Endothelial cell of umbilical vein (primary cell): Measurements from ENCODE around the gene MMD. TPM values are rescaled to one million over a fixed set of nuclear protein-coding genes. Genes with fewer than 3 reads are reported as not detected.

ENCODE experiments used
- BruUV-seq: library from RNA; stranded (reverse); fragments of 400-500 nt; replicated peaks from 2 replicates; lab custom pipeline; 2021; lab: Mats Ljungman, UMichigan
- CTCF ChIA-PET: fragments of 300-600, 350-600 bp; sonication (Branson Sonifier 250); formaldehyde crosslinking; loops from one replicate; lab custom pipeline; 2021; ENCODE audit warnings: antibody characterized with exemption, inconsistent platforms; lab: Charles Lee
- POLR2A ChIA-PET: fragments of 300-600, 350-600 bp; sonication (Branson Sonifier 250); formaldehyde crosslinking; loops from one replicate; lab custom pipeline; 2021; ENCODE audit warnings: antibody characterized with exemption, inconsistent platforms; lab: Charles Lee
- DNase-seq: peaks from one replicate; pipeline ENCODE4 v3.0.0-alpha.2; 2011; ENCODE audit warnings: low read depth, low spot score
- FAIRE-seq: peaks from 2 replicates; lab custom pipeline; 2011; peaks lifted over from hg19 to GRCh38; lab: Jason Lieb, UNC
- H2AFZ ChIP-seq: 2 replicates; pipeline ENCODE4 v1.6.0; 2012; ENCODE audit warnings: low read depth, low read length, control low read depth, inconsistent platforms
- H3K27ac ChIP-seq: 2 replicates; pipeline ENCODE4 v1.5.1; 2011; ENCODE audit warnings: low read depth, mild to moderate bottlenecking, control low read depth, low read length, moderate library complexity; ENCODE audit not compliant: insufficient read depth
- H3K27me3 ChIP-seq, 2 experiments: 2 replicates each; pipeline versions ENCODE4 v1.6.0 to v1.6.1; 2011; ENCODE audit warnings: low read length in 2 of 2, mixed read lengths in 1 of 2; ENCODE audit not compliant: control insufficient read depth in 2 of 2, insufficient read depth in 2 of 2
- H3K36me3 ChIP-seq, 2 experiments: 2 replicates in 1 of 2; 3 replicates in 1 of 2; pipeline ENCODE4 v1.5.1; 2011; ENCODE audit warnings: low read length in 2 of 2, mild to moderate bottlenecking in 1 of 2, moderate library complexity in 1 of 2; ENCODE audit not compliant: control insufficient read depth in 2 of 2, insufficient read depth in 2 of 2; ENCODE audit errors: extremely low read depth in 1 of 2
- H3K4me1 ChIP-seq: 3 replicates; pipeline ENCODE4 v1.5.1; 2011; ENCODE audit warnings: mild to moderate bottlenecking, low read length; ENCODE audit not compliant: control insufficient read depth, insufficient read depth; ENCODE audit errors: extremely low read depth
- H3K4me2 ChIP-seq: 2 replicates; pipeline ENCODE4 v1.6.1; 2011; ENCODE audit warnings: low read length, control low read depth, mixed read lengths; ENCODE audit not compliant: insufficient read depth
- H3K4me3 ChIP-seq, 3 experiments: fragments of 200-600 bp in 1 of 3; sonication (generic), shearing (Covaris generic) in 1 of 3; replicated peaks in 1 of 3; 2 replicates each; pipeline ENCODE4 v1.5.1; 2011 to 2016; ENCODE audit warnings: control low read depth in 3 of 3, low read length in 3 of 3, mild to moderate bottlenecking in 2 of 3, inconsistent platforms in 1 of 3, low read depth in 1 of 3, moderate library complexity in 1 of 3; ENCODE audit not compliant: insufficient read depth in 1 of 3
- H3K79me2 ChIP-seq: 2 replicates; pipeline ENCODE4 v1.6.0; 2012; ENCODE audit warnings: low read length, inconsistent platforms; ENCODE audit not compliant: control insufficient read depth, insufficient read depth
- H3K9ac ChIP-seq: replicated peaks from 2 replicates; pipeline ENCODE3; 2011; ENCODE audit warnings: low read length, control low read depth; ENCODE audit not compliant: insufficient read depth; ENCODE audit errors: extremely low read depth
- H3K9me1 ChIP-seq: replicated peaks from 3 replicates; pipeline ENCODE4 v1.6.0; 2011; ENCODE audit warnings: mild to moderate bottlenecking, low read length; ENCODE audit not compliant: control insufficient read depth, insufficient read depth; ENCODE audit errors: extremely low read depth
- H3K9me3 ChIP-seq: replicated peaks from 2 replicates; pipeline ENCODE4 v1.5.1; 2012; ENCODE audit warnings: low read length, inconsistent platforms; ENCODE audit not compliant: control insufficient read depth, insufficient read depth
- H4K20me1 ChIP-seq: replicated peaks from 2 replicates; pipeline ENCODE3; 2011; ENCODE audit warnings: mild to moderate bottlenecking, low read length; ENCODE audit not compliant: control insufficient read depth, insufficient read depth; ENCODE audit errors: extremely low read depth
- EZH2 ChIP-seq: IDR thresholded peaks from 2 replicates; pipeline ENCODE4 v1.6.1; 2012; ENCODE audit warnings: borderline replicate concordance, low read depth, mild to moderate bottlenecking, moderate library complexity, low read length, inconsistent platforms; ENCODE audit not compliant: severe bottlenecking
- FOS ChIP-seq: IDR thresholded peaks from 2 replicates; pipeline ENCODE4 v1.6.1; 2011; ENCODE audit warnings: mild to moderate bottlenecking, low read length, moderate library complexity, borderline replicate concordance; ENCODE audit not compliant: insufficient read depth
- GATA2 ChIP-seq: IDR thresholded peaks from 2 replicates; pipeline ENCODE4 v1.7.0; 2011; ENCODE audit warnings: low read depth, mild to moderate bottlenecking, moderate library complexity, mixed read lengths, low read length; ENCODE audit not compliant: insufficient read length, insufficient read depth
- JUN ChIP-seq: IDR thresholded peaks from 2 replicates; pipeline ENCODE4 v1.6.1; 2011; ENCODE audit warnings: borderline replicate concordance, low read depth; ENCODE audit not compliant: insufficient read length, insufficient read depth
- MYC ChIP-seq: IDR thresholded peaks from one replicate; pipeline ENCODE4 v1.6.1; 2011; ENCODE audit warnings: mild to moderate bottlenecking, low read depth, low read length
- POLR2A ChIP-seq: IDR thresholded peaks from 2 replicates; pipeline ENCODE4 v1.6.1; 2012; ENCODE audit warnings: low read depth, mild to moderate bottlenecking, control low read depth, low read length
- POLR2AphosphoS5 ChIP-seq: IDR thresholded peaks from 2 replicates; pipeline ENCODE4 v1.6.1; 2012; ENCODE audit warnings: low read depth, mild to moderate bottlenecking, control low read depth, low read length, moderate library complexity; ENCODE audit not compliant: insufficient read depth
- dilution Hi-C: fragments of 300-500 bp; cut with MboI; formaldehyde crosslinking; loops from one replicate; pipeline ENCODE4 v1.15.0; 2019; ENCODE audit warnings: low sequenced_read_pairs; ENCODE audit not compliant: extremely low pct_ligation_motif_present
- intact Hi-C: fragments of 100-400 bp; cut with micrococcal nuclease; formaldehyde crosslinking; loops from one replicate; pipeline ENCODE4 v1.10.0; 2022
- polyA plus RNA-seq, 4 experiments: library from polyadenylated mRNA; depleted of rRNA in 3 of 4; stranded (reverse) in 3 of 4; unstranded in 1 of 4; fragments of >200 nt; gene quantifications; 2 replicates each; pipeline versions ENCODE4 v1.2.1 to v1.2.3, GENCODE V29; 2011 to 2012; ENCODE audit warnings: missing spikeins in 1 of 4
- total RNA-seq: library from RNA; stranded (reverse); gene quantifications from 2 replicates; pipeline ENCODE4 v1.2.3, GENCODE V29; 2021
- TF ChIP-seq, protein P1 (sequence below): IDR thresholded peaks from 2 replicates; pipeline ENCODE4 v1.6.1; 2011; ENCODE audit not compliant: insufficient read depth, insufficient read length
- TF ChIP-seq, protein P2 (sequence below), 2 donors: IDR thresholded peaks; 1 replicate in 1 of 2; 2 replicates in 1 of 2; pipeline ENCODE4 v1.5.1; 2011; ENCODE audit warnings: low read length in 2 of 2, mild to moderate bottlenecking in 2 of 2, moderate library complexity in 2 of 2, control low read depth in 1 of 2, inconsistent platforms in 1 of 2, low read depth in 1 of 2; ENCODE audit not compliant: insufficient read depth in 1 of 2; ENCODE audit errors: extremely low read depth in 1 of 2

Gene MMD
- total and polyA plus RNA-seq, 2 donors (not counting 3 experiments of a cell fraction or from before 2014, with no cell fraction given), result 5.6 to 9.3 TPM

DNA sequence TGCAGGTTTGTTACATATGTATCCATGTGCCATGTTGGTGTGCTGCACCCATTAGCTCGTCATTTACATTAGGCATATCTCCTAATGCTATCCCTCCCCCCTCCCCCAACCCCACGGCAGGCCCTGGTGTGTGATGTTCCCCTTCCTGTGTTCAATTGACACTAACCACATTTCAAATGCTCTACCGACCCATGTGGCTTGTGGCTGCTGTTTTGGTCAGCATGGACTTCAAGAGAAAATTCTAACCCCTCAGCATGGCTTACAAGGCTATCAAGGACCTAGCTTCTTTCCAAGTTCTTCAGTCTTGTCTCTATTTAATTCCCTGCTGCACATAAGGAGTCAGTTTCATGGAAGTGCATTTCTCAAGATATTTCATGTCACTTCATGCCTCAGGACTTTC is 52.9 kb downstream of the MMD start:
- Histone ChIP-seq H3K27me3 (no peaks in the 10 kb centered on the region), H3K36me3 (no peaks in the 10 kb centered on the region), H3K9me3 (no peaks in the 10 kb centered on the region), H3K4me3 (no peak overlapping the region), H3K27ac (no peak overlapping the region), H3K79me2 (no peaks in the 10 kb centered on the region), H3K9ac (no peak overlapping the region), H3K9me1 (no peaks in the 10 kb centered on the region), H2AFZ (no peak overlapping the region), H4K20me1 (no peaks in the 10 kb centered on the region), H3K4me1 (no peaks in the 10 kb centered on the region), H3K4me2 (no peak overlapping the region)
- FAIRE-seq (no peak), DNase-seq (no peak)
- intact Hi-C loops (no loop called here), dilution Hi-C loops (no loop called here)
- no TSS peak for BruUV-seq
- CTCF ChIA-PET, result interaction anchor here (2.6 kb wide), 1 partner anchor 12 kb away, joined by 11 read pairs; no protein-coding TSS in a partner anchor
- POLR2A ChIA-PET, result no interaction called here
- TF ChIP-seq MYC (no peak), JUN (no peak), POLR2A (no peak), FOS (no peak), POLR2AphosphoS5 (no peak), GATA2 (no peak), EZH2 (no peak)
- TF ChIP-seq, protein P1, sequence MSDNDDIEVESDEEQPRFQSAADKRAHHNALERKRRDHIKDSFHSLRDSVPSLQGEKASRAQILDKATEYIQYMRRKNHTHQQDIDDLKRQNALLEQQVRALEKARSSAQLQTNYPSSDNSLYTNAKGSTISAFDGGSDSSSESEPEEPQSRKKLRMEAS, result no peak
- TF ChIP-seq, protein P2, sequence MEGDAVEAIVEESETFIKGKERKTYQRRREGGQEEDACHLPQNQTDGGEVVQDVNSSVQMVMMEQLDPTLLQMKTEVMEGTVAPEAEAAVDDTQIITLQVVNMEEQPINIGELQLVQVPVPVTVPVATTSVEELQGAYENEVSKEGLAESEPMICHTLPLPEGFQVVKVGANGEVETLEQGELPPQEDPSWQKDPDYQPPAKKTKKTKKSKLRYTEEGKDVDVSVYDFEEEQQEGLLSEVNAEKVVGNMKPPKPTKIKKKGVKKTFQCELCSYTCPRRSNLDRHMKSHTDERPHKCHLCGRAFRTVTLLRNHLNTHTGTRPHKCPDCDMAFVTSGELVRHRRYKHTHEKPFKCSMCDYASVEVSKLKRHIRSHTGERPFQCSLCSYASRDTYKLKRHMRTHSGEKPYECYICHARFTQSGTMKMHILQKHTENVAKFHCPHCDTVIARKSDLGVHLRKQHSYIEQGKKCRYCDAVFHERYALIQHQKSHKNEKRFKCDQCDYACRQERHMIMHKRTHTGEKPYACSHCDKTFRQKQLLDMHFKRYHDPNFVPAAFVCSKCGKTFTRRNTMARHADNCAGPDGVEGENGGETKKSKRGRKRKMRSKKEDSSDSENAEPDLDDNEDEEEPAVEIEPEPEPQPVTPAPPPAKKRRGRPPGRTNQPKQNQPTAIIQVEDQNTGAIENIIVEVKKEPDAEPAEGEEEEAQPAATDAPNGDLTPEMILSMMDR (IDR thresholded peaks at IDR 0.05; ENCODE audit: extremely low read depth in 1 of 2, insufficient read depth in 1 of 2, low read depth in 1 of 2, low read length in 2 of 2), result no peak
